GM19372 (cell line): Measurements from ENCODE around the gene TTC39C.

Source experiments
- ATAC-seq: cut with Tn5 transposase; IDR thresholded peaks from one replicate; pipeline ENCODE4 v1.9.1; 2021; ENCODE audit warnings: mild to moderate bottlenecking, low read depth, moderate library complexity; ENCODE audit not compliant: unreplicated experiment

TTC39C gene

DNA sequence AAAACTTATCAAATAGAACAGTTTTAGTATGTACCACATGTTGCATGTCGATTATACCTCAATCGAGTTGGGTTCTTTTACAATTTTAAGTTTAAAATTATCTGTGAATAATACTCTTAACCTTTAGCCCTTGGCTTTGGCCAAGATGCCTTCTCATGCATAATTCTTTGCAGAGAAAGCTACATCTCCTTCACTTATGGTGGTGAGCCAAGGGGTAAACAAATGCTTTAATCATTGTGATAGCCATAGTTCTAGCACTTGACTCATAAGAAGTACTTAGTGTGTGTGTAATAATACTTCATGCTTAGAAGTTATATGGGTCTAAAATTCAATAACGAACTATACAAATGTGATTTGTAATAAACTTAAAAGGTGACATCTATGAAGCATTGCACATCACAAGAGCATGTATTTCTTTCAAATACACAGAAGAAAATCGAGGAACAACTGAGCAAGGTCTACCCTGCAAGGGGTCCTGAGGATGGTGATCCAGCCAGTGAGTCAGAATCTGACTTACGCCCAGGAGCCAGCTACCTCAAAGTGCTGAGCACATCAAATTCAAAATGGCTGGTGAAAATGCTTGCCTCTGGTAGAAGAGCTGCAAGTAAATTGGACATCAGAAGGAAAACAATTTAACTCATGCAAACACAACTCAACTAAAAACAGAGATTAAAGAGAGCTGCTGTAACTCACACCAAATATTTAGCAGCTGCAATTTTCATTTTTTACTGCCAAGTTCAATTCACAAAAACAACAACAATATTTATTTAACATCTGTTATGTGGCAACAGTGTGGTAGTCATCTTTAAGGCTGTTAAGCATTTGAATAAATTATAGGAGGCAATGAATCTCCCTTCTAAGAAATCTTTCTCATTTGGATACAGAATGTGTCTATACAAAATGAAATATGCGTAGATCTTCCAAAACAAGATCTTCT, 23.8 kb upstream of the TTC39C start:
- ATAC-seq: no peak

DNA sequence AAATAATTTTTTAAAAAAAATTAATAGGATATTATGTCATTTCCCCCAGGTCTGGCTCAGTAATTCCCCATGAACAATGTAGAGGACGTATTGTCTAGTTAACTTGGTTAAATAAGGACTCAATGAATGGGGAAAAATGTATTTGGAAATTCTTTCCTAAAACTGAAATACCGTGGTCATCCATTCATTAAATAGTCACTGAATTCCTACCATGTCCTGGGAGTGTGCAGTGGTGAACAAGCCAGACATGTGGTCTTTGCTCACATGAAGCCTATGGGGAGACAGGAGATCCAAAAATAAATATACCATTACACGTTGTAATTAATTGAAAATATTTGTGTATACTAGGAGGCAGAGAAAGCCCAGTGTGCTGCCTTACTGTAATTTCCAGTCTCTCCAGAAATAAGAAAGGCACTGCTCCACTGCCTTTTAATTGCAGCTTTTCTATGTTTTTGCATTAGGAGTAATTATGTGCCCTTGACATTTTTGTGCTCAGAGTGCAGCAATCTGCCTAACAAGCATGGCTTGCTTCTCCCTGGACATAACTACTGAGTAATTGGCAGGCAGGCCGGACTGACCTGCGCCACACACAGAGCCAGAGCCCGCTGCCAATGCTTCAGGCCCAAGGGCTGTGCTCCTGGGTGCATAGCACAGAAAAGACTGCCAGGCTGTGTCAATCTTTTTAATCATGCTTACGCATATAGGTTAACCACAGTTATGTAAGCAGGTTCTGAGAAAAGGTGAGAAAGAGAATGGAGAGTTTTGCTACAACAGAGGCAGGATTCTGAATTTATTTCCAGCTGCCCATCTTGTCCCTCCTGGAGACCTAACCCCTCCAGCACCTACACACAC, 22.2 kb upstream of the TTC39C start:
- no peak for ATAC-seq

DNA sequence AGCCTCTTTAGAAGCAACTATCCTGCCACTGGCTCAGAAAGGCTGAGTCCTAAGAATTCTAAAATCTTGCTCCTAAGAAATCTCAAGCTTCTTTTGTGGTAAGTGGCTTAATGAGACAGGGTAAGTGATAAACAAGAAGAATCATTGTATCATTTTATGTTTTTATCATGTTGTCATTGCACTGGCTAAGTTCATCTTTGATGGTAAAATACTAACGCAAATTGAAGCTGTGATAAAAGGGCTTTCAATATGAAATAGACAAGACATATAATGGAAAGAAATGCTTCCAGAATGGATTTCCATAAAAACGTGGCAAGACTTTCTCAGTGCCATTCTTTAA, 21.6 kb upstream of the TTC39C start:
- ATAC-seq: no peak

DNA sequence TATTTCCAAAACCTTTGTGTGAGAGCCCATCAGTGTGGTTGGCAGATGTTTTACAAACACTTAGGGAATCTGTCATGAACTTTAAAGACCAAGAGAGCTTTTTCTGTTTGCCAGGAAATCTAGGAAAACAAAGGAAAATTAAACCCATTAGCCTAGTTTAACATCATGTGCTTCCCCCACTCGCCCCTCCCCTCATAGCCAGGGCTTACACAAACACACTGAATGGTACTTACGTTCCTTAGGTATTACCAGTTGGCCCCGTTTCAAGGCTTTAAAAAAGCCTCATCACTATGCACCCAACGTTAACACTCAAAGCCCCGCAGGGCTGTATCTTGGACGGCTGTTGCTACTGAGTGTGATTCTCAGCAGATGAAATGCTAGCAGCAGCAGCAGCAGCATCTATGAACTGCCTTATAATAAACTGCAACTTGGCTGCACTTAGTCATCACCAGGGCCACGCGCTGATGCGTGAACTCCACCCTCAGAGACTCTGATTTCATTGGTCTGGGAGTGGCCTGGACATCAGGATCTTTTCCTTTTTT, 20.1 kb upstream of the TTC39C start:
- ATAC-seq: no peak

DNA sequence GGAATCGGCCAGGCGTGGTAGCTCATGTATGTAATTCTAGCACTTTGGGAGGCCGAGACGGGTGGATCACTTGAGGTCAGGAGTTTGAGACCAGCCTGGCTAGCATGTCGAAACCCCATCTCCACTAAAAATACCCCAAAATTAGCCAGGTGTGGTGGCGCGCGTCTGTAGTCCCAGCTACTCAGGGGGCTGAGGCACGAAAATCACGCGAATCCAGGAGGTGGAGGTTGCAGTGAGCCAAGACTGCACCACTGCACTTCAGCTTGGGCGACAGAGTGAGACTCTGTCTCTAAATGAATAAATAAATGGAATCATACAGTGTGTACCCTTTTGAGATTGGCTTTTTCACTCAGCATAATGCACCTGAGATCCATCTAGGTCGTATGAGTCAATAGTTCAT, 19.4 kb upstream of the TTC39C start:
- no peak for ATAC-seq

DNA sequence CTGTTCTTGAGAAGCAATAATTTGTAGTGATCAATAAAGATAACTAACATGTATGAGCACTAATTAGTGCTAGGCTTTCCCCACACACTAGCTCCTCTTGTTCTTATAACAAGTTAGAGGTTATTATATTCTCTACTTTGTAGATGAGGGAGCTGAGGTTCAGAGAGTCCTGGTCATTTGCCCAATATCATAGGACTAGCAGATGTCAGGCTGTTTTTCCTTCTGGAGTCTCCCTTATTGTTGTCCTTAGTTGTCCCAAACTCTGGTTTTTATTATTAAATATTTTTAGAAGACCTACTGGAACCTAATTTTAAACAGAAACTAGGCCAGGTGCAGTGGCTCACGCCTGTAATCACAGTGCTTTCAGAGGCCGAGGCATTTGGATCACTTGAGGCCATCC, 16.5 kb upstream of the TTC39C start:
- ATAC-seq: no peak

DNA sequence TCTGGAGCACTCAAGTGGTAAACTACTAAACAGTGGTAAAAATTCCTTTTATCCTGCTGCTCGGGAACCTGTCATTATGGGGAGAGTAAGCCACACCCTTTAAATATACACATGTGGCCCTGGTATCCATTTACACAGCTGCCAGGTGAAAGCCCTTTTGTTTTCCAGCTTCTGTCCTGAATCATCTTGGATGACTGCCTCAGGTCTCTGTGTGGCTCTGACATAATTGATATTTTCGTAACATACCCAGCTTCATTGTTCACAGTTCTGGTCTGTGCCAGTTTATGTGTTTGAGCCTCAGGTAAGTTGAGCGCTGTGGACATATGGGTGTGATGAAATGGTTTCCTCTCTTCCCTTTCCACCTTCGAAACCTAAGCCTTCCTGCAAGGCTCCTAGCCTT, 15.7 kb upstream of the TTC39C start:
- no peak for ATAC-seq

DNA sequence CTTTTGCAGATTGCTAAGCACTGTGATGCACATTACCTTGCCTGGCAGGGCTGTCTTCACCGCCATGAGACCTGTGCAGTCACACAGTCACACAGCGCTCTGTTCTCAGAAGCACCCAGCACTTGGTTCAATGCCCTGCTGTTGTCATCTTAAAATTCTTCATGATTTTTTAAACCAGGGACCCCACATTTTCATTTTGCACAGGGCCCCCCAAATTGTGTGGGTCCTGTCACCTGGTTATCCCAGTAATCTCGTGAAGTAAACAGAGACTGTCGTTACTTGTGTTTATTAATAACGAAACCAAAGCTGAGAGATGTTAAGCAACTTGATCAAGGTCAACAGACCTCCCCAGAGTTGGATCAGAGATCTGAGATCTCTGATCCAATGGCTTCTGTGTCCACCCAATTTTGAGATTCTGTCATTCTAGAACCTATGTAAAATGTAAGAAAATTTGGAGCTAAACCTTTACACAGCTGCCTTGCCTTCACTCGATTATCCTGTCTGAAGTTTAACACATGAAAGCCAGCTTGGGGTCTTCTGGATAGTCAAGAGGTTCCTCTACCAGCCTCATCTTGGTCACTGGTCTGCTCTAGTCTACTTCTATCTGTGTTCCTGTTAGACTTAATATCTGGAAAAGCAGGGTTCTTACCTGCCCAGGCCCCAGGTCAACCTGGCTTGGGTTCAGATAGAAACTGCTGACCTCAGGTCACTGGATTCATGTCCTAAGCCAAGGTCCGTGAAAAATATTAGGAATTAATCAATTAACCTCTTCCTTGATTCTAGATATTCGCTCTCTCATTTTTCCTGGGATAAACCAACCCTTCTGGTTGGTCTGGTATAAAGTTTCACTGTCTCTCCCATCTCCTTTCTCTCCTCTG, 13.7 kb upstream of the TTC39C start:
- ATAC-seq: no peak

DNA sequence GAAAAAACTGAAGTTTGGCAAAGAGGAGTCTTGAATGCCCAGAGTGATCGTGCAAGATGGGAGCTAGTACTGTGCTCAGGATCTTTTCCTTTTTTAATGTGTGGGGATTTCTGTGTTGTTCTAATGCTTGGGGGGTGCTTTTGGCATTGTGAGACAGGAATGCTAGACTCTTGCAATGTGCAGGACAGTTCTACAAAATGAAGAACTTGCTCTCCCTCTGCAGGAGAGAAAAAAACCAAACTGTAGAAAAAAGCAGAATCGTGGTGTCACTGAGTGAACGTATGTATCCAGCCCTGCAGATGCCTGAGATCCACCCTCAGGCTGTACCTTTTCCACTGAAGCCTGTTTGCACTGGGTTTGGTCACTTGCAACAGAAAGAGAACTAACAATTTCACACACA, 12.1 kb upstream of the TTC39C start:
- ATAC-seq: no peak

DNA sequence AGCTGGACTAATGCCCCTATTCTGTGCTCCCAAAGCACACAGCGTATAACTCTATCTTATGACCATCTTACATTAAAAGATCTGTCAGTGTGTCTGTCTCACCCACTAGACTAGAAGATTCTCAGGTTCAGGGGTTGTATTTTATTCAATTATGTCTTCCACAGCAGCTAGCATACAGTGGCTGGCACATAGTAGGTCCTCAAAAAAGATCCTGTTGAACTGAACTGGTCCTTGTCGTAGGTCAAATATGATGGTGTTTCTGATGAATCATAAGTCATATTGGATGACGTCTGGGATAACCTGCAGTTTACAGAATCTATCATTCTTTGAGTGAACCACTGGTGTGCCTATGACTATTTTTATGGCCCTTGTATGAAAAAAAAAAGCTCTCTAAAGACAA, 11.3 kb upstream of the TTC39C start:
- no peak for ATAC-seq

DNA sequence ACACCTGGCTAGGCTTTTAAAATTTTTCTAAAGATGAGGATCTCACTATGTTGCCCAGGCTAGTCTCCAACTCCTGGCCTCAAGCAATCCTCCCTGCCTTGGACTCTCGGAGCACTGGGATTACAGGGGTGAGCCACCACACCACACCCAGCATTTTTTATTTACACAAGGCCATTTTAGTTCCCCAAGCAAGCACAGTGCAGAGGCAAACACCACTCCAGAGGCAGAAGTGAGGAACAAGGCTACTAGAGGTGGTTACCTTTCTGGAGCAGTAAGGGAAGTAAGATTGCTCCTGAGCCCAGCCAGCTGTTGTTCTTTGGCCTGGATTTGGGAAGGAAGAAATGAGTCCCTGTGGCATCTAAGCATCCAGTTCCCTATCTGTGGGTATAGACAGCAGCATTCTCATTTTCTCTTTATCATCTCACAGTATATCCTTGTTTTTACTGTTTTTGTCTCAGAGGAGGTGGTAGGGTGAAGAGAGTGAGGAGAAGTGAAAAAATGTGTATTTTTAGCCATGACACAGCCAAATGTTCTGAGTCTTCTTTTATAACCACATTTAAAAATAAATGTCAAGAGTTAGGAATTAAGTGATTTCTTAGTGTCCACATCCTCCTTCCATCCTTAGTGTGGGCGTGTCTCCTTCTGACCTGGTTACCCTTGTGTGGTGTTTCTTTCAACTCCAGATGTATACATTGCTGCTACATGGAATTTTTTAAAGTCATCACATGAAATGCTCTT, 10.5 kb upstream of the TTC39C start:
- no peak for ATAC-seq

DNA sequence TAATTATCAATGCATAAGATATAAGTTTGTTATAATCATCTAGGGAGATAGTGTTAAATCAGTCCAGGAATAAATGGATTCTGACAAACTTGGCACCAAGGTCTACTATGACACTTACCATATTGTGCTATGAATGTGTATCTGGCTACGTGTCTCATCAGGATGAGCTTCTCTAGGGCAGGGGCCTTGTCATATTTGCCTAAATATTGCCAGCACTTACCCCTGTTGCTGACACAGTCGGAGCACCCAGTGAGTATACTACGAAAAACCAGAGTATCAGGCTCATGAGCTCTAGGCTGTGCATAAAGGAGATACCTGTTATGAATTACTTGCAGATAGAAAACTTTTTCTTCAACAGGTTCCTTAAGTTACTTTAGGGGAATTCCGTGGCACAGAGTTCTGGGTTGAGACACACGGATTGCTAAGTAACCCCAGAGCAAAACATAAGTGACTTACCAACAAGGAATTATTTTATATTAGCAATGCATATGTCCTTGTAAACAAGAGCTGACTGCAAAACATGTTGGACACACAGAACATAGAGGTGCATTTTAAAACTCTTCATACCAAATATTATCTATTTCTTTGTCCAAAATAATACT, 7.7 kb upstream of the TTC39C start:
- ATAC-seq: no peak

DNA sequence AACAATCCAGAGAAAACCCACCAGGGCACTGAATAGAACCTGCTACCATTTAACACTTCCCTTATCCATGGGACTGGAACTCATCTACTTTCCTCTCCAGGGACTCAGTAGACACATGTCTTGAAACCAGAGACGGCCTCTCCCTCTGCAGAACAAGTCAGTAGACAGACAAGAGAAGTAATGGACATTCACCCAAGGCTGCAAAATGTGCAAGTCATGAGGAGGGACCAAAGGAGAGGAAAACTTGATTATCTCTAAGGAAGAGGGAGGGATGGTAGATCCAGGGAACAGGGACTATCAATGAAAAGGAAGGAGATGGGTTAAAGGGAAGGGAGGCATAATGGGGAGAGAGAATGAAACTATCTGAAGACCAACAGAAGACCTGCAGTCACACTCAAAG, 5.3 kb upstream of the TTC39C start:
- ATAC-seq: no peak

DNA sequence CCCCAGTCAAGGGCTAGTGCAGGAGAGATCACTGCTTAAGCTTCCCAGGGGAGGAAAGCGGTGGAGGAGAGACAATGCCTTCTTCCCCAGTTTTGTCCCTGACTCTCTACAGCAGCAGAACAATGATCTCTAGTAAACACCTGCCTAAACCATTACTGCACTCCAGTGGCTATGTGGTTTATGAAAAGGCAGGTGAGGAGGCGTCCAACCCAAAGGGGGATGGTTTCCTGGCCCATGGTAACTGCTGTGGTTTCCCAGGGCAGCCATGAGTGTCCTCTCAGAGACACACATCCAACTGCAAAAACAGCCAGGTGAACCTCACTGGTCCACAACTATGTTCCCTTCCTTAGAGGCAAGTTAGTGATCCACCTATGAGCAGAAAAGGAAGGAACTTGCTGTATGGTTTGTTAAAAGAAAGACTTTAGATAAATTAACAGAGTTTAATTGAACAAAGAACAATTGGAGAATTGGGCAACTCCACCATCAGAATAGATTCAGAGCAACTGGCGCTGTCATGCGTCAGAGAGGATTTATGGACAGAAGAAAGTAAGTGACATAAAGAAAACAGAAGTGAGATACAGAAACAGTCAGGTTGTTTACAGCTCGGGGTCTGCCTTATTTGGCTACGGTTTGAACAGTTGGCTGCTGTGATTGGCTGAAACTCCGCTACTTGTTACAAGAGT, 4.8 kb upstream of the TTC39C start:
- ATAC-seq: no peak

DNA sequence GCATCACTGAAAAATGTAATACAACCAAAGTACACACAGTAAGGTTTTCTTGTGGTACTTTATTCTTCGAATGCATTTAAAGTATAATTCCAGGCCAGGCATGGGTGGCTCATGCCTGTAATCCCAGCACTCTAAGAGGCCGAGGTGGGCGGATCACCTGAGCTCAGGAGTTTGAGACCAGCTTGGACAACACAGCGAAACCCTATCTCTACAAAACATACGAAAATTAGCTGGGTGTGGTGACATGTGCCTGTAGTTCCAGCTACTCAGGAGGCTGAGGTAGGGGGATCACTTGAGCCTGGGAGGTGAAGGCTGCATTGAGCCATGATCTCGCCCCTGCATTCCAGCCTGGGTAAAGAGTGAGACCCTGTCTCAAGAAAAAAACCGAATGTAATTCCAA, 3.9 kb upstream of the TTC39C start:
- ATAC-seq: no peak

DNA sequence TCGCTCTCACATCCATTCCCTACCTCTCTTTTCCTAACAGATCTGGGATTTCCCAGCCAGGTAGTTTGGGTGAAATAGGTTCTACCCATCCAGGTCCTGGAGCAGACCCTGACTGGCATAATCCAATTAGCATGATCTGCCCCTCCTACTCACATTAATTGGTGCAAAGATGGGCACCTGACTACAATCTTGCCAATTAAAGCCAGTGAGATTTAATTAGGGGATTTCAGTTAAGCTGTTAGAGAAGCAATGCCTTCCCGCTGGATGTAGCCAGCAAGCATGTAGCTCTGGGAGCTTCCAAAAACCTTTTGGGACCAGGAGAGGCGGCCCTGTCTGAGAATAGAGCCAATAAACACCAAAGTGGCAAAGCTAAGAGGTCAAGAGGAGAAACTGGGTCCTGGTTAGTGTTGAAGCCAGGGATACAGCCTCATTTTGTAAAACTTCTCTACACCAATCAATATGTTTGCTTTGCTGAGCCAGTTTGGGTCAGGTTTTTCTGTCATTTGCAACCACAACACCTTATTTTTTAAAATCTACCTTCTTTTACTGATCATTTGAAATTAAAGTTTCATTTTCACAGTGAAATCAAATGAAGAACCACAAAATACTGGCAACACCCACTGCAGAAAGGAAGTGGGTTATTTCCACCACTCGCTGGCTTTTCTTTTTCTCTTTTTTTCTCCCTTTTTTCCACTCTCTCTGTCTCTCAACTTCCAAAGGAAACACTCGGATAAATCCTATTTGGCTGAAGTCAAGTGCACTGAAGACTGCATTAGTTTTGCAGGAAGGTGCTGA, 3.2 kb upstream of the TTC39C start:
- ATAC-seq: no peak

DNA sequence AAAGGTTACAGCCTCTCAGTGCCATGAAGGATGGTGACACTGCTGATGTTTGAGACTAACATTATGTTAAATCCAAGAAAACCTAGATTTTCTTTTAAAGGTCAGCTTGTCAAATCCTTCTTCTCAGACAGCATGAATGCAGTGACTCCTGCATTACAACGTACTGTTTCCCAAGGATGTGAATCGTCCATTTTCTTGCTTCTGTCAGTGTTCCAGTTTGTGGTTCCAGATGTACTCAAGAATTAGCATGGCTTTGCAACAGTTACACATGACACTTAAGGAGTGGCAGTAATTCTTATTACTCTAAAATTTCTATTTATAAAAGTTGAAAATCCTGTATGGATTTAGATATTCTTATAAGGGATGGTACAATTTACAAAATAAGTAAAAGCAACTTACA, 1.5 kb upstream of the TTC39C start:
- no peak for ATAC-seq

DNA sequence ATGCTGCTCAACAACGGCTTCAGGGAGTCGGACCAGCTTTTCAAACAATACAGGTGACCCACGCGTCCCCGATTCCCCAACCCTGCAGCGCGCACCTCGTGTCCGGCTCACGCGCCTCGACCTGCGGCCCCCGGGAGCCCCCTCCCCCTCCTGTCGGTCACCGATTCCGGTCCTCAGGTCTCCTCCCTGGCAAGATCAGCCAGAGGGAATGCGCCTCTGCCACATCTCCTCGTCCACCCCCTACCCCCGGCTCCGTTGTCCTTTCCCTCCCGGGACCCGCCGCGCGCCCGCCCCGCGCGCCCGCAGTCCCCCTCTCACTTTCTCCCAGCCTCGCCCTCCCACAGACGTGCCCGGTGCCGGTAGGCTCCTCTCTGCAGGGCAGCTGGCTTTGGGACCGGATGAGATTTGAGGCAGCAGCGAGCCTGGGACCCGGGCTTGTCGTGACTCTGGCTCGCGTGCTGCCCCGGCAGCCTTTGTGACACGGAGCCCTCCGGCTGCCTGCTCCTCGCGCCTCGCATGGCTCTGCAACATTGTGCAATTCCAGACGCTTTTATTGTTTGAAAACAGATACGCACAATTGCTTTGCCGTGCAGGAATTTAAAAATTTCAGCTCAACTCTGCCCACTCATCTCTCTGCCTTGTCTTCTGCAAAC, 558 bp downstream of the TTC39C start:
- ATAC-seq: no peak
